HepG2 (cell line): ENCODE data around the gene NDUFS1. TPM values are rescaled to one million over a fixed set of nuclear protein-coding genes. Genes with fewer than 3 reads are reported as not detected.
A peak's percentile ranks its signal among the peaks of the same experiment; 100 is the strongest.

Source experiments
- ATAC-seq: fragments of 200-7000 bp; cut with Tn5 transposase; 3 replicates; pipeline ENCODE4 v1.9.1; 2020; ENCODE audit warnings: mild to moderate bottlenecking, moderate library complexity
- BruUV-seq: library from RNA; stranded (reverse); fragments of 400-500 nt; replicated peaks from 2 replicates; lab custom pipeline; 2021; lab: Mats Ljungman, UMichigan
- CTCF ChIA-PET: fragments of 300-600 bp; formaldehyde crosslinking; extraction: SDS; loops from one replicate; lab custom pipeline; 2021; ENCODE audit warnings: low total read pairs, inconsistent platforms, low intra/inter-chr PET ratio; lab: Yijun Ruan, JAX
- POLR2A ChIA-PET: fragments of 350-600 bp; sonication (Branson Sonifier 250); formaldehyde crosslinking; loops from one replicate; lab custom pipeline; 2020; ENCODE audit warnings: antibody characterized with exemption, inconsistent platforms; lab: Yijun Ruan, JAX
- DNase-seq: peaks from one replicate; pipeline ENCODE4 v3.0.0-alpha.2; 2015; ENCODE audit warnings: low spot score
- FAIRE-seq: peaks from 3 replicates; lab custom pipeline; 2011; peaks lifted over from hg19 to GRCh38; lab: Jason Lieb, UNC
- H2AFZ ChIP-seq: one replicate; pipeline ENCODE4 v1.6.1; 2011; ENCODE audit warnings: low read length, inconsistent platforms
- H3K27ac ChIP-seq: fragments of 300-600 bp; 3 replicates; pipeline ENCODE4 v1.8.0; 2011; ENCODE audit warnings: mixed run types, mild to moderate bottlenecking, mixed read lengths, low read length, inconsistent platforms; ENCODE audit not compliant: insufficient read depth; ENCODE audit errors: extremely low read length
- H3K27me3 ChIP-seq, 2 experiments: fragments of 200-600 bp in 1 of 2; 2 replicates in 1 of 2; 3 replicates in 1 of 2; pipeline versions ENCODE4 v1.6.0 to v1.8.0; 2011; ENCODE audit warnings: low read length in 2 of 2, mild to moderate bottlenecking in 2 of 2, moderate library complexity in 2 of 2, inconsistent platforms in 1 of 2; ENCODE audit not compliant: insufficient read depth in 2 of 2, control insufficient read depth in 1 of 2
- H3K36me3 ChIP-seq, 2 experiments: fragments of 200-600 bp in 1 of 2; replicated peaks in 1 of 2; 2 replicates in 1 of 2; 3 replicates in 1 of 2; pipeline versions ENCODE4 v1.5.1 to v1.8.0; 2011; ENCODE audit warnings: low read length in 2 of 2, inconsistent platforms in 1 of 2; ENCODE audit not compliant: insufficient read depth in 2 of 2, control insufficient read depth in 1 of 2
- H3K4me1 ChIP-seq: 2 replicates; pipeline ENCODE4 v1.5.1; 2012; ENCODE audit warnings: low read length, inconsistent platforms; ENCODE audit not compliant: insufficient read depth
- H3K4me2 ChIP-seq: 2 replicates; pipeline ENCODE4 v1.6.0; 2011; ENCODE audit warnings: low read depth, low read length, inconsistent platforms
- H3K4me3 ChIP-seq, 3 experiments: fragments of 200-600 bp in 1 of 3; sonication (generic), shearing (Covaris generic) in 1 of 3; replicated peaks in 1 of 3; 2 replicates each; pipeline ENCODE4 v1.5.1; 2011 to 2016; ENCODE audit warnings: low read length in 3 of 3, inconsistent platforms in 2 of 3, low read depth in 2 of 3, mild to moderate bottlenecking in 2 of 3, control low read depth in 1 of 3, mixed read lengths in 1 of 3; ENCODE audit not compliant: insufficient read depth in 1 of 3
- H3K79me2 ChIP-seq: one replicate; pipeline ENCODE4 v1.6.1; 2011; ENCODE audit warnings: low read length, inconsistent platforms; ENCODE audit not compliant: insufficient read depth
- H3K9ac ChIP-seq: 2 replicates; pipeline ENCODE4 v1.6.0; 2011; ENCODE audit warnings: mild to moderate bottlenecking, low read depth, low read length, inconsistent platforms; ENCODE audit not compliant: insufficient read depth
- H3K9me3 ChIP-seq: 2 replicates; pipeline ENCODE4 v1.5.1; 2012; ENCODE audit warnings: mild to moderate bottlenecking, low read length
- H4K20me1 ChIP-seq: 2 replicates; pipeline ENCODE4 v1.6.0; 2011; ENCODE audit warnings: inconsistent platforms, mild to moderate bottlenecking, low read length, moderate library complexity; ENCODE audit not compliant: insufficient read depth
- LCORL ChIP-seq, 2 experiments: fragments of 450-650 bp in 1 of 2; sonication (generic) in 1 of 2; formaldehyde crosslinking in 1 of 2; IDR thresholded peaks; 2 replicates each; pipeline versions ENCODE4 v1.5.0 to v1.6.1; 2017 to 2020; ENCODE audit warnings: antibody characterized with exemption in 1 of 2, missing genetic modification reagents in 1 of 2
- ZBTB20 ChIP-seq: sonication (generic); formaldehyde crosslinking; IDR thresholded peaks from 2 replicates; pipeline ENCODE4 v1.8.1; 2023; ENCODE audit warnings: missing genetic modification reagents, low read depth, mild to moderate bottlenecking, borderline replicate concordance
- ZNF629 ChIP-seq: sonication (generic); formaldehyde crosslinking; conservative IDR thresholded peaks from 2 replicates; pipeline ENCODE4 v1.5.0; 2020; ENCODE audit warnings: missing genetic modification reagents
- ZNF724P ChIP-seq: sonication (generic); formaldehyde crosslinking; IDR thresholded peaks from 2 replicates; pipeline ENCODE4 v1.8.0; 2022; ENCODE audit warnings: missing genetic modification reagents, borderline replicate concordance
- WGBS: methylation state at CpG from one replicate; pipeline ENCODE4 v1.1.6; 2017; ENCODE audit warnings: low lambda C conversion rate; 5-methylcytosine and 5-hydroxymethylcytosine counted together
- in situ Hi-C: cut with HindIII; loops from 2 replicates; pipeline ENCODE4 v1.10.0; 2017; ENCODE audit warnings: low pct_unique_long_range_greater_than_20kb; ENCODE audit not compliant: extremely low pct_ligation_motif_present
- intact Hi-C: fragments of 100-400 bp; cut with micrococcal nuclease; formaldehyde crosslinking; loops from one replicate; pipeline ENCODE4 v1.10.0; 2022; ENCODE audit not compliant: unreplicated experiment
- polyA plus RNA-seq, 8 experiments: library from polyadenylated mRNA; depleted of rRNA in 3 of 8; stranded (reverse) in 7 of 8; unstranded in 1 of 8; fragments of >200 nt; fragmentation: Illumina TruSeq in 4 of 8; extraction: Trizol in 4 of 8; gene quantifications; 2 replicates each; pipeline versions ENCODE4 v1.2.1 to v1.2.3, GENCODE V29; 2011 to 2016; ENCODE audit warnings: low read depth in 4 of 8, missing spikeins in 1 of 8, mixed read lengths in 1 of 8; ENCODE audit not compliant: insufficient read depth in 1 of 8
- total RNA-seq, 5 experiments: library from RNA; depleted of rRNA; stranded (reverse); fragments of >200 nt; fragmentation: Illumina TruSeq; extraction: Trizol; gene quantifications; 2 replicates each; pipeline ENCODE4 v1.2.3, GENCODE V29; 2016; ENCODE audit warnings: low read depth in 1 of 5
- TF ChIP-seq, protein P1 (sequence below): sonication (generic); formaldehyde crosslinking; IDR thresholded peaks from 2 replicates; pipeline ENCODE4; 2020; ENCODE audit warnings: missing genetic modification reagents, mild to moderate bottlenecking, borderline replicate concordance

Gene NDUFS1
- total and polyA plus RNA-seq, 2 of the 13 experiments (the other 11 are each of a cell fraction or from before 2014, with no cell fraction given), result 139 to 242 TPM

DNA sequence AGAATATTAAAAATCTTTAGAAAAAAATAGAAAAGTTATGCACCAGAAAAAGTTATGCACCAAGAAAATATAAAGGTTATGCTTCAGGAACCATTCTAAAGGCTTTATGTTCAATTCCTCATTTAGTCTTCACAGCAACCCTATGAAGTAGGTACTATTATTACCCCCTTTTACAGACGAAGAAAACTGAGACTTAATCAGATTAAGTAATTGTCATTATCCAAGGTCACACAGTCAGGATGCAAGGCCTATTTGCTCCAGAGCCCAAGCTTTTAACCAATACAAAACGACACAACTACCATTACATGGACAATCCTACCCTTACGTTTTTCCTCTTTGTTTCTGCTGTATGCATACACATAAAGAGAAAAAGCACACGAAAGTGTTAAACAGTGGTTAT lies 78.3 kb downstream of the NDUFS1 start:
- Histone ChIP-seq H3K4me2 (no peak overlapping the region), H2AFZ (no peak overlapping the region), H3K4me3 (no peak overlapping the region), H3K27ac (peak overlapping the region; percentile 14), H3K4me1 (peaks cover 77% of the 10 kb centered on the region), H4K20me1 (no peaks in the 10 kb centered on the region), H3K9ac (no peak overlapping the region), H3K9me3 (no peaks in the 10 kb centered on the region), H3K27me3 (no peaks in the 10 kb centered on the region; a peak in 1 of 5 replicates), H3K36me3 (no peaks in the 10 kb centered on the region), H3K79me2 (peaks cover 85% of the 10 kb centered on the region)
- DNase-seq (no peak), FAIRE-seq (no peak), ATAC-seq (no peak)
- POLR2A ChIA-PET, result no interaction called here
- TF ChIP-seq ZNF629 (CRISPR knock-in tag), result peak; percentile 73; the same call in 1 of the 2 replicates
- TF ChIP-seq, protein P1, sequence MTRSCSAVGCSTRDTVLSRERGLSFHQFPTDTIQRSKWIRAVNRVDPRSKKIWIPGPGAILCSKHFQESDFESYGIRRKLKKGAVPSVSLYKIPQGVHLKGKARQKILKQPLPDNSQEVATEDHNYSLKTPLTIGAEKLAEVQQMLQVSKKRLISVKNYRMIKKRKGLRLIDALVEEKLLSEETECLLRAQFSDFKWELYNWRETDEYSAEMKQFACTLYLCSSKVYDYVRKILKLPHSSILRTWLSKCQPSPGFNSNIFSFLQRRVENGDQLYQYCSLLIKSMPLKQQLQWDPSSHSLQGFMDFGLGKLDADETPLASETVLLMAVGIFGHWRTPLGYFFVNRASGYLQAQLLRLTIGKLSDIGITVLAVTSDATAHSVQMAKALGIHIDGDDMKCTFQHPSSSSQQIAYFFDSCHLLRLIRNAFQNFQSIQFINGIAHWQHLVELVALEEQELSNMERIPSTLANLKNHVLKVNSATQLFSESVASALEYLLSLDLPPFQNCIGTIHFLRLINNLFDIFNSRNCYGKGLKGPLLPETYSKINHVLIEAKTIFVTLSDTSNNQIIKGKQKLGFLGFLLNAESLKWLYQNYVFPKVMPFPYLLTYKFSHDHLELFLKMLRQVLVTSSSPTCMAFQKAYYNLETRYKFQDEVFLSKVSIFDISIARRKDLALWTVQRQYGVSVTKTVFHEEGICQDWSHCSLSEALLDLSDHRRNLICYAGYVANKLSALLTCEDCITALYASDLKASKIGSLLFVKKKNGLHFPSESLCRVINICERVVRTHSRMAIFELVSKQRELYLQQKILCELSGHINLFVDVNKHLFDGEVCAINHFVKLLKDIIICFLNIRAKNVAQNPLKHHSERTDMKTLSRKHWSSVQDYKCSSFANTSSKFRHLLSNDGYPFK, result no peak
- WGBS, result 87% methylated on average over 4 of the region's 4 CpGs
- in situ Hi-C loops (no loop called here), intact Hi-C loops (no loop called here)
- no TSS peak for BruUV-seq
- CTCF ChIA-PET, result no interaction called here

GRCh38 chr2:206079699-206080465 lies 79.4 kb downstream of the NDUFS1 start:
- in situ Hi-C loops (no loop called here), intact Hi-C loops (loop anchor here (5.0 to 10.0 kb wide), 2 partner anchors 37 to 65 kb away; no protein-coding TSS in a partner anchor)
- Histone ChIP-seq H3K9me3 (no peaks in the 10 kb centered on the region), H3K36me3 (no peaks in the 10 kb centered on the region), H3K4me3 (no peak overlapping the region; a peak in 2 of 6 replicates), H3K4me2 (peak overlapping the region; percentile 65), H3K79me2 (peaks cover 92% of the 10 kb centered on the region), H3K4me1 (peaks cover 77% of the 10 kb centered on the region), H3K27ac (peak overlapping the region; percentile 44), H4K20me1 (no peaks in the 10 kb centered on the region), H3K27me3 (no peaks in the 10 kb centered on the region; a peak in 1 of 5 replicates), H2AFZ (no peak overlapping the region), H3K9ac (peak overlapping the region; percentile 4; the same call in 1 of the 2 replicates)
- FAIRE-seq, result no peak
- WGBS, result 49% methylated on average over 9 of the region's 9 CpGs
- no TSS peak for BruUV-seq
- CTCF ChIA-PET, result no interaction called here
- DNase-seq, result peak; percentile 48
- ATAC-seq, result peak; percentile 27
- POLR2A ChIA-PET, result no interaction called here
- TF ChIP-seq ZNF724P (CRISPR knock-in tag) (no peak), ZBTB20 (no peak), LCORL (IDR thresholded peaks at IDR 0.05) (no peak), LCORL (CRISPR knock-in tag; IDR thresholded peaks at IDR 0.05) (0 out of 2 replicates have a peak, but pooled peaks have one; percentile 29)
